ENCODE measurements around the gene UVRAG.

The UVRAG gene

DNA sequence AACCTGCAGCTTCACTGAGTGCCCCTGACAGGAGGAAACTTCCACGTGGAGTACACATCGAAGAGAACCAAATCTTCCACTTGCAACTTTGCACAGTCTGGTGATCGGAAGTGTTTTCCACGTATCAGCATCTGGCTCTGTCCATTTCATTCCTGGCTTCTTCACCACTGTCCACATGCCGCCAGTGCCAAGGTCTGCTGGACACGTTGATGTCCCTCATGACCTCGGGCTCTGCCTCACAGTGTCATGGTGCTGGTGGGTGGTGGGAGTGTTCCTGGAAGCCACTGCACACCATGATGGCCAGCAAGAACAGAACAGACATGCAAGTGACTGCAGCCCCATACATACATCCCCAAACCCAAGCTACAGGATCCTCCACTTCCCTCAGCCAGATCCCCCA, 342.9 kb downstream of the UVRAG start:
- DNase-seq: no peak

DNA sequence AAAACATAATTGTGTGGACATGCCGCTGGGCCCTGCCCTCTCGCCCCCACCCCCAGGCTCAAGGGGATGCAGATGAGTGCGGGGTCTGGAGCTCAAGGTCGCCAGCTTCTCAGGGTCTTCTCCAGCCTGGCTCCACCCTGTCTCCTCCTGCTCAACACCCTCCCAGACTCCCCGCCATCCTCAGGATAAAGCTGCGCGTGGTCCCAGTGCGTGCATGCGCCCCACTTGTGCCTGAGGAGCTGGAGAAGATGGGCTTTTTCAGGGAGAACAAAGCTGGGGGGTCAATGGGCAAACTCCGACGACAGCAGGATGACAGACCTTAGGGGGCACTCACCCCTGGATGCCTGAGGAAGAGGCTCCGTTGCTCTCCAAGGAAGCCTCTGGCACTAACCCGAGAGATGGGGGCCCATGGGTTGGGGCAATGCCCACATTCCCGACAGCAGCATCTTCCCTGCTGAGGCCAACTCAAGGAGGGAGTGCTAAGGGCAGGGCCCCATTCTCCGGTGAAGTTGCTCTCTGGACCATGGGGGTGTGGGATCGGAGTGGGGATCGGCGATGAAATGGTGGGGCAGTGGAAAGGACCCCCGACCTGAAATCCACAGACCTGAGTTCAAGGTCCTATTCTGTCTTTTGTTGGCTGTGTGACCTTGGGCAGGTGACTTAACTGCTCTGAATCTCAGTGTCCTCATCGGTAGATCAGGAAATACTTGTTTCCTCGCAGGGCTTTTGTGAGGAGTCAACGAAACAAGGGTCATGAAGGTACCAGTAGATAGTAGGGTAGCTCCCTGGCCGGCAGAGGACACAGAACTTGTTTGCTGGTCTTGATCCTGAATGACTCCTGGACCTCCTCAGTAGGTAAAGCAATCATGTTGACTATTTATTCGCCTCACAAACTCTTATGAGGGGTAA, 343.6 kb downstream of the UVRAG start:
- no peak for DNase-seq

DNA sequence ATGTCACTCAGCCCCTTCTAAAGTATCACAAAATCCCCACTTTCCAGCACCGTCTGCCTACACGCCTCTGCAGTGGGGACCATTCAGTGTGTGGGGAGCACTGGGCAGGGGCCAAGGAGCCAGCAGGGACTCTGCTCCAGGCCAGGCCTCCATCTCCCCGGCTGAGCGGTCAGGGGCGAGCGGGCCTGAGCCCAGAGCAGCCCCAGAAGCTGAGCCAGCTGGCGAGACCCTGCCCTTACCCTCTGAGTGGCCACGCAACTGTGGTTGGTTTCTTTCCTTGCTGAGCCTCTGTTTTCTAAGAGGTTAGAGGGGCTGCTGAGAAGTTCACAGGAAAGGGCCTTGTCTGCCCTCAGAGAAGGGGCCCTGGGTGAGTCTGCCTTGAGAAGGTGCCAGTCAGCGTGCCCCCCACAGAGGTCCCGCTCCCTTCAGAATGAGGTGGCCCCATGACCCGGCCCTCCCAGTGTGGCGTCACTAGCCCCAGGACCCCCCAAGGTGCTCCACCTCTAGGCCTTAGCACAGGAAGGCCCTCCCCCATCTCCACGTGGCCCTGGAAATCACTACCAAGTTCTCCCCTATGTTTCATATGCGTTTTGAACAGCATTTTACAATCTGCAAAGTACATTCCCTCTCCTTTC, 344.4 kb downstream of the UVRAG start:
- no peak for DNase-seq

DNA sequence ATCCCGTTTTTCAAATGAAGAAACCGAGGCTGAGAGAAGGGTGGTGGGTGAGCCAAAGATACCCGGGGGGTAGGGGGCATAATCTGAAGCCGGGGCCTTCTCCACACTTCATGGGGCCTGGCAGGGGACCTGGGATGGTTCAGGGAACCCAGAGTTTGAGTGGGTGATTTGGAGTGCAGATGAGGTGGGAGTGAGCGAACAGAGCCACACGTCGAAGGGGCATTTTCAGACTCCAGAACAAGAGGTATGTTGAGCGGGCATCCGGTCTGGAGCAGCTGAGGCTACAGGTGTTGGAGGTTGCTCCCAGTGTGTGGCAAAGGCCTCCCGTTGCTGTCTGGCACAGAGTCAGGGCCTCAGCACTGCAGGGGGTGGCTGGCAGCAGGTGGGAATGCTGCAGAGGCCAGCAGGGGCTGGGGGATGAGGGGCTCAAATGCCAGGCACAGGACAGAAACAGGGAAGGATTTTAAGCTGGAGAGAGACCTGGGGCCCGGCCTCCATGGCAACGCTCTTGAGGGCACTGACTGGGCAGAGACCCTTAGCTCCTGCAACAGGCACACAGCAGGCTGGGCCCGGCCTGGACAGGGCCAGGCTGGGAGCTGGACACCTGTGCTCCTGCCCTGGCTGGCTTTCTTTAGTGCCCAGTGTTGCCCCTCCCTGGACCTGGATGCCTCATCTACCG, 345.1 kb downstream of the UVRAG start:
- DNase-seq: peak; percentile 77

DNA sequence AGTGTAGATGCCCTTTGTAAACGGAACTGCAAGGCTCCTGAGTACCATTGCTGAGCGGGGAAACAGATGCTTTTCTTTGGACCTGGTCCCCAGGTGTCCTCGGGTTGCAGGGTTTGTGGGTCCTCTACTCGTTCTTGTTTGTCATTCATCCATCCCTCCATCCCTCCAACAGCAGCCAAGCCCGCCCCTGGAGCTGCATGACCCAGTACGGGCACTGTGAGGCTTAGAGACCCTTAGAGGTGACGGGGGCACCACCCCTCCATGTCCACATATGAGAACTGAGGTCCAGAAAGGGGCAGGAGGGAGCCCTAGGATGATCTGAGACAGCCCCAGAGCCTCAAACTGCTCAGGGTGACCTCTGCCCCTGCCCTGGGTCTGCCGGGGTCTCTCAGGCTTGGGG, 345.8 kb downstream of the UVRAG start:
- no peak for DNase-seq

DNA sequence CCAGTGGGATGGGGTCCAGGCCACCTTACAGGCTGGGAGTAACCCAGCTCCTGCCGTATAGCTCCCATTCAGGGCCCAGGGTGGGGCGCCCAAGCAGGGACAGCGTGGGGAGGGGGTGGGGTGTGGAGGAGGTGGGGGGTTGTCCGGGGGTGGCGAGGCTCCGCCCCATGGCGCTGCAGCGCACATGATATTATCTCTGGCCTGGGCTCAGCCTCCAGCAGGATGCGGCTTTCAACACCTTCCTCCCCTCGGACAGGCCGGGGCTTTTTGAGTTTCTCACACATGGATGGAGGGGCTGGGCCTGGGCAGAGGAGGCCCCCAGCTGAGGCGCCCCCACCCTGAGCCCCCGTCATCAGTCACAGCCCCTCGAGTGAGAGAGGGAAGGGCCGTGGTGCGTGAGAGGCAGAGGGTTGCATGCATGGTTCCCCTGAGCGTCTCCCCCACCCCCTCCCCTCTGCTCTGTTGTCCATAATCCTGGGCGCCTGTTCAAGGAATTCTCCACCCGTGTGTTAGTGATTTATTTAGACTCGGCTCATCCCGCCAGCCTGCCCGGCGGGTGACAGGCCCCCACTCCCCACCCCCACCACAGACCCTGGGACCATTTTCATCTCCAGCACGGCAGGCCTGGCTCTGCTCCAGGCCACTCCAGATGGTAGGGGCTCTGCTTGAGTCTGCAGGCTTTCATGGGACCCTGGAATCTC, 346.4 kb downstream of the UVRAG start:
- DNase-seq: no peak

DNA sequence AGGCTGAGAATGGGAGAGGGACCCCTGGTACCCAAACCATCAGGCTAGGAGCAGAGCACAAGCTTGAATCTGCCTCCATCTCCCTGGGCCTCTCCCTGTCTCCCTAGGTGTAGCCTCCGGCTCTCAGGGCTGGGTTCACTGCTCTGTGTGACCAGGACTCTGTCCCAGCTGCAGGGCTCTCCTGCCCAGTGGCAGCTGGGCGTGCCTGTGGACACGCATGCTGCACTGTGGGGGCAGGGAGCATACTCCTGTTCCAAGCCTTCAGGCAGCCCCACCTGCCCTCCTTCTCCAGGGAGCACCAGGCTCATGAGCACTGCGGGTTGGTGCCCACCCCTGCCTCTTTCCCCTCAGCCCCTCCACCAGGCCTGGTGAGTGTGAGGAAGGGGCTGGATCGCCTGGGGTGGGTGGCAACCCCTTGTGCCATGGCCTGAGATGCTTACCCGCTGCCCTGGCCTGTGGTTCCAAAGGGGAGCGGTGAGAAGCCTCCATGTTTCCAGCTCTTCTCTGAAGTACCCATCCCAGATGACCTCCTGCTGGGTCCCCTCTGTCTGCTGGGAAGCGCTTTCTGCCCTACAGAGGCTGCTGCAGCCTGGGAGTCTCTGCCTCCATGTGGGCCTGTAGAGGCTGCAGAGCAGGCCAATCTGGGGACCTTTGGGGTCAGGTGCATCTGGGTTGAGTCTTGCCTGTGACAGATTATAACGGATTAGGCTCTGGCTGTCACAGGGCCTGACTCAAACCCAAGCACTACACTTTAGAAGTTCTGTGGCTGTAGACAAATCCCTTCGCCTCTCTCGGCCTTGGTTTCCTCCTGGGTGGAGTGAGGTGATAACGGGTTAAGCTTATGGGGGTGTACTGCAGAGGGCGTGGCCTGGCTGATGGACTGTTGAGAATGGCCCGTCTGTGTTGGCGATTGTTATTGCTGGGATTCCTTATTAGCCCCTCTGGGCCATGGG, 347.6 kb downstream of the UVRAG start:
- peak; percentile 13 for DNase-seq

DNA sequence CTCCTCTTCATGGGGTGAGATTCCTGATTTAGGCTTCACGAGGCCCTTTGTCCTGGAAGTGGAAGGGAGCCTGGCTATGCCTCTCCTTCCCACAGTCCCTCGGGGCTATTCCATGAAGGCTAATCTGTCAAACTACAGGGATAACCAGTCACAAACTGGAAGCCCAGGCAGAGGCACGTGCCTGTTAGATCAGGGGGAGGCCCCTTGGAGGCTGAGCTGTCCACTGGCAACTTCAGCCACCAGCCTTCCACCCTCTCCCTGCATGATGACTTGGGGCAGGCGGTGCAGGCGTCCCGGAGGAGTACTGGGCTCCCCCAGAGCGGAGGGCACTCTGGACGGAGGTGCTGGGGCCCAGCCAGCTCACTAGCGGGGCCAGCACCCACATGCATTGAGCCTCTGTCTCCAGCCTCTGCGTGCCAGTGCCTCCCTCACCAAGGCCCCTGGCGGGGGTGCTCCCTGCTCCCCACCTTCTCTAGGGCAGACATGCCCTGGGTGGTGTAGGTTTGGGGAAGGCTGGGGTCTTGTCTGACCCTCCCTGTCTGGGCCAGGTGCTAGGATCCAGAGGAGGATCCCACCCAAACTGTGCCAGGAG, 348.4 kb downstream of the UVRAG start:
- no peak for DNase-seq

DNA sequence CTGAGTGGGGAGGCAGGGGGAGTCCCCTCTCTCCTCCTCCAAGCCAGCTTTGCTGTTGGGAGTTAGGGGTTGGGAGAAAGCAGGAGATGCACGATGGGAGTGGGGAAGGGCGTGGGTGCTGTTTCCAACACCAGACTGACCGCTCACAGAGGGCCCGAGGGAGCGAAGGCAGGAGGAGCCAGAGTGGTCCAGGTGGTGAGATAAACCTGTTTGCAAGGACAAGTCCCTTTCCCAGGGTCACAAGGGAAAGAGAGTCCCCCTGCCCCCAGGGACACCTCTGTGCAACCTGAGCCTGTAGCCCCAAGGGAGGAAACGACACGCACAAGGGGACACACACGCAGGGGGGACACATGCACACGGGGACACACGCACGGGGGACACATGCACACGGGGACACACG, 349.1 kb downstream of the UVRAG start:
- DNase-seq: no peak

DNA sequence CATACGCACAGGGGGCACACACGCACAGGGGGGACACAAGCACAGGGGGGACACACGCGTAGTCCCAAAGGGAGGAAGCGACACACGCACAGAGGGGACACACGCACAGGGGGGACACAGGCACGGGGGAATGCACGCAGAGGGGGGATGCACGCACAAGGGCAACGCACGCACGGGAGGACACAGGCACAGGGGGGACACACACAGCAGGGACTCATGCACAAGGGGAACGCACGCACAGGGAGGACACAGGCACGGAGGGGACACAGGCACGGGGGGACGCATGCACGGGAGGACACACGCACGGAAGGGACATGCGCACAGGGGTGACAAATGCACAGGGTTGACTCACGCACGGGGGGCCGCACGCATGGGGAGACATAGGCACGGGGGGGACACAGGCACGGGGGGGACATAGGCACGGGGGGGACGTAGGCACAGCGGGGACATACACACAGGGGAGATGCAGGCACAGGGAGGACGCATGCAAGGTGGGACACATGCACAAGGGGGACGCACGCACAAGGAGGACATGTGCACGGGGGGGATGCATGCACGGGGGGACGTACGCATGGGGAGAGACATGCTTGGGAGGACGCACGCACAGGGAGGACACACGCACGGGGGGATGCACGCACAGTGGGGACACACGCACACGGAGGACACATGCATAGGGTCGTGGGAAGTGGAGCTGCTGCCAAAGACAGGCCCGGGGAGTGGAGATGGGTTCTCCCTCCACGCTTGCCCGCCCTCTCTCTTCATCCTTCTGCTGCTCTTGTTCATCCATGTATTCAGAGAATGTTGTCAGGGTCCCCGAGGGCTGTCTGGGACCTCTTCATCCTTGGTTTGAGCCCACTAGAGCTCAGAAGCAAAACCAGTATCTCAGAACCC, 350.1 kb downstream of the UVRAG start:
- no peak for DNase-seq

DNA sequence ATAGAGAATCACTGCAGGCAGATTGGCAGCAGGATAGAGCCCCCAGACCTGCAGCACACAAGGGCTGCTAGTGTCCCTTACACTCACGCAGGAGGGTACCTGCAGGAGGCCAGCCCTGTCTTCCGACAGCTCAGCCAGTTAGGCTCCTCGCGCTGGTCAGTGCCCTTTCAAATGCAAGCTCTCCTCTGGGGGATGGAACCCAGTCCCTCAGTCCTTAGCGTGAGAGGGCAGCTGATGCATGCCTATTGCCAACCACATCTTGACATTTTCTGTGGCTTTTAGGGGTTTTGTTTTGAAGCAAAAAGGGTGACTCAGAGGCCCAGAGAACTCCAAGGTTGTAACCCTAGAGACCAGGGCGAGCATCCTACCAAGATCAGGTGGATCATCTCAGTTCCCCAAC, 351.3 kb downstream of the UVRAG start:
- DNase-seq: no peak

DNA sequence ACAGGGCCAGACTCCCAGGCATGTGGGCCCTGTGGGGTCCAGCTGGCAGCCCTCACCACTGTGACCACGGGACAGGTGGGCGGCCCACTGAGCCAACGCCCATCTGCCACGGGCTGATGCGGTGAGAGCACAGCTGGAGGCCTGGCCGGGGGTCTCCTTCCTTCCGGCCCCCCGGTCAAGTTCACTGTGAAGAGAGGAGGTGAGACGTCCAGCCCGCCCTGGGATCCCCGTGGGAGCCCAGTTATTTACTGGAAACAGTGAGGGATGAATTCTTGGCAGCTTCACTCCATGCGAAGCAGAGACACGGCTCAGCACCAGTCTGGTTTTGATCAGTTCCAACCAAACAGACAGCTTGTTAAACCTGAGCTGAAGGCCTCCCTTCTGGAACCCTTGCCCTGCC, 352.6 kb downstream of the UVRAG start:
- no peak for DNase-seq

DNA sequence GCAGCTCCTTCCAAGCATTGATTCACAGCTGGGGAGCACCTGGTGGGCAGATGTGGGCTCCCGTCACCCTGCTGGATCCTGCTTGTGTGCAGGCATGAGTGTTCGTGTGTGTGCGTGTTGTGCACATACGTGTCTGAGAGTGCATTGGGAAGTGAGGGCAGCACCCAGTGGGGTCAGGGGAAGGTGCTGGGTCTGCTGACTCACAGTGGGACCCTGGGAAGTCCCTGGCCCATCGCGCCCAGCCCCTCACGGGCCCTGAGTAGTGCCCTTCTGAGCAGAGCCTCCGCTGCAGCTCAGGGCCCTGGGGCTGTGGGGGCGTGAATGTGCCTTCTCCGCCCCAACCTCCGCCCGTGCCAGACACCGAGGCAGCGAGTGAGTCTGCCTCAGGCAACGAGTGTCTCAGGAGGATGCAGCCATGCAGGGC, 354.5 kb downstream of the UVRAG start:
- no peak for DNase-seq

DNA sequence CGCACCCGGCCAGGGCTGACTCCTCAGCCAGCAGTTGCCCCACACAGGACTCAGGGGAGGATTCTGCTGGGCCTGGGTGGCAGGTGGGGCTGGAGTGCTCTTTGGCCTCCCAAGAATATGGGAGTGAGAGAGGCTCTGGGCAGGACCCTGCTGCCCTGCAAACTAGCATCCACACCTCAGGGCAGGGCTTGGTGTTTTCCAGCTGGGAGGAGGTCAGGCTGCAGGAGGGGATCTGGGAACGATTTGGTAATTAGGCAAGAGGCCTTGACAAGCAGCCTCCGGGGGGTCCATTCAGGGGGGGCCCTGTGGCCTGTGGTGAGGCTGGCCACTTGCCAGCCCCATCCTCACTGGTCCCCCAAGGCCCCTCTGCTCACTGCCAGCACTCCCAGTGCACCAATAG, 355.5 kb downstream of the UVRAG start:
- DNase-seq: no peak

DNA sequence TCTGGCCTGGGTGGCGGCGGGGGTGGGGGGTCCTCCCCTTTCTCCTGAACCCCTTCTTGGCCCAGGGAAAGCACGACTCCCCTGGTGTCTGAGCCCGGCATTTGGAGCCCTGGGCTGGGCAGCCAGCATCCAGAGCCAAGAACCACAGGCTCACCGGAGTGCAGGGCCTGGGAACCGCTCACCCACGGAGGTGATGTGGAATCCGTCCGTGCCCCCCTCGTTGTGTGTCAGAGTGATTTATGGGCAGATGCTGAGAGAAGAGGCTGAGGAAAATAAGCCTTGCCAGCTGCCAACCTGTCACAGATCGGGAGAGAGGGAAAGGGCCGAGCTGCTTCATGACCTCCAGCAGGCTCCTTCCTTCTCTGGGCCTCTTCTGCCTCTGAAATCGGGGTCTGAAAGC, 357.6 kb downstream of the UVRAG start:
- DNase-seq: peak; percentile 10

DNA sequence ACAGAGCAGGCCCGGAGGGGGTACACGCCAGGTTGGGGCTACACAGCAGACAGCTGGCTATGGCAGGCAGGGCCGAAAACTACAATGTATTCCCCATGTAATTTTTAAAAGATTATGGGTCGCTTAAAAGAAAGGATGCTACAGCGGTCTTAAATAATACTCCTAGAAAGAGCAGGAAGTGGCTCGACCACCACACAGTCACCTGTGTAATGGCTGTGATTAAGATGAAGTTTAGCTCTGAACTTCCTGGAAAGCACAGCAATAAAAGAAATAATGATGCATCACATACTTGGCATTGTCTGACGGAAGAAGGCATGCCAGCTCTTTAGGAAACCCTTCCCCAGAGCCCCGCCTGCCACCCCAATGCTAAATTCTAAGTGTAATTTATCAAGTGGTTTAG, 358.7 kb downstream of the UVRAG start:
- DNase-seq: no peak

DNA sequence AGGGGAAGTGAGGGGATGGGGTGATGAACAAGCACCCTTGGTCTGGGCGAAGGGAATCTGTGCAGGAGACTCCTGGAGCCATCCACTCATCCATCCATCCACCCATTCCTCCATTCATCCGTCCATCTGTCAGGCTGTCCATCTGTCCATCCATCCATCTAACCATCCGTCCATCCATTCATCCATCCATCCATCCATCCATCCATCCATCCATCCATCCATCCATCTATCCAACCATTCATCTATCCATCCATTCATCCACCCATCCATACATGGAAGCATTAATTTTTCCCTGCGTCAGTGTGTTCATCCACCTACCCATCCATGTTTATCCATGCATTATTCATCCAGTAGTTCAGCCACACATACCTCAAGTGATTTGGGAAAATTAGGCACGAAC, 359.3 kb downstream of the UVRAG start:
- no peak for DNase-seq

DNA sequence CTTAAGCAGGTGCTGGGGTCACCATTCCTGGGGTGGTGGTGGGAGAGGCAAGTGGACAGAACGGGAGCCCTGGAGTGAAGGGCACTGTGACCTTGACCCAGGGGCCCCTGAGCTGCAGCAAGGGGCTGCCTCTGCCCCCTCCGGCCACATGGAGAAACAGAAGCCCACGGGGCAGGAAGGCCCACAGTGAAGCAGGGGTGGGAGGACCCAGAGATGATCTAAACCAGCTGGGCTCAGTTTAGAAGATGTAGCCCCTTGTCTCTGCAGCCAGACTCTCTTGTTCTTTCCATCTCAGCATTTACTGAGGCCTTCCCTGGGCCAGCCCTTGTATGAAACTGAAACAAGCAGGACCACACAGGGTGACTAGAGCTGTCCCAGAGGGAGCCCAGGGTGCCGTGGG, 360.8 kb downstream of the UVRAG start:
- DNase-seq: no peak

DNA sequence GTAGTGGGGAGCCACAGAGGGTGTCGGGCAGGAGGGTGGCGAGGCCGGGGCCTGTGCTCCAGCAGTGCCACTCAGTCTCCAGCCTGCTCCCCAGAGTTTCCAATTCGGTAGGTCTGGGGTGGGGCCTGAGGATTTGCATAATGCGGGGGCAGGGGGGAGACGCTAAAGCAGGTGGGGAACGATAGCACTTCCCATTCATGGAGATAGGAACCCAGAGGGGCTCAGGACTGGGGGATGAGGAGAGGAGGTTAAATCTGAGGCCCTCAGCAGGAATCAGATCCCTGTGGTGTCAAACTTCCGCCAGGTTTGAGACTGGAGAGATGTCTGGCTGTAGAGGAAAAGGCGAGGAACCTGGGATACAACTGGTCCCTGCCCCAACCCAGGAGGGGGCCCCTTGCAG, 361.5 kb downstream of the UVRAG start:
- DNase-seq: no peak

DNA sequence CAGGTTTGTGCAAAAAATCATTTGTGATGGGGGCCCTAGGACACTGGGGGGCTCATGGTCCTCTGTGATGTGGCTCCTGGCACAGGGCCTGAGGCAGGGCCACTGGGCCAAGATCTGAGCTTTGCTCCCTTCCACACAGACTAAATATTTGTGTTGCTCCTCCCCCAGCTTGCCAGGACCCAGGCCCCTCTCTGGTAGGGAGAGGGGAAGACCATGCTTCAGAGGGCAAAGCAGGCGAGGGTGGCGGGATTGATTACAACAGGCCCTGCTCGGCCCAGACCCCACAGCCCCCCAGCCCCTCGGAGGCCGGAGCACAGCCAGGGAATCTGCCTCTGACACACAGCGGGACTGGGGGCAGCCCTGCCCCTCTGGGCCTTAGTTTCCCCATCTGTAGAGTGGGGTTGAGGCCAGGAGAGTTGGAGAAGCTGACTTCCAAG, 362.3 kb downstream of the UVRAG start:
- DNase-seq: no peak

DNA sequence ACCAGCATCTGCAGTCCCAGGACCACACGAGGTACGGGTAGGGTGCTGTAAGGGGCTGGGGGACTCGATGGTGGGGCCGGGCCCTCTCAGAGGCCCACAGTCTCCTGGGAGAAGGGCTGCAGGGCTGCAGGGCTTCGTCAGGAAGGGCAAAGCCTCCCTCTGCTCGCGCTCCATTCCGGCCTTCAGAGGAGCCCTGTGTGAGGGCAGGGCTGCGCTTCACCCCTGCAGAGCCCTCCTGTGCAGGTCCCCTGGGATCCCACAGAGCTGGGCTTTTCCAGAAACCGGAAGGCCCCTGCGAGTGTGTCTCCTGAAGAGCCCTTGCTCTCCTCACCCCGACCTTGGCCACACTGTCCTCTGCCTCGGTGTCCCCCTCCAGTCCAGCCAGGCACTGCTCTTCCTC, 364.1 kb downstream of the UVRAG start:
- no peak for DNase-seq

Data from NCI-H510A treated with DMSO at 0.1 percent for 48 hours (cell line).